Activated CD4-positive, alpha-beta T cell treated with anti-CD3 and anti-CD28 coated beads for 48 hours (primary cell): ENCODE measurements around the gene EVL.
A peak's percentile ranks its signal among the peaks of the same experiment; 100 is the strongest.

Experiments
- DNase-seq: peaks from one replicate; pipeline ENCODE4 v3.0.0-alpha.2; 2020

Gene EVL

DNA sequence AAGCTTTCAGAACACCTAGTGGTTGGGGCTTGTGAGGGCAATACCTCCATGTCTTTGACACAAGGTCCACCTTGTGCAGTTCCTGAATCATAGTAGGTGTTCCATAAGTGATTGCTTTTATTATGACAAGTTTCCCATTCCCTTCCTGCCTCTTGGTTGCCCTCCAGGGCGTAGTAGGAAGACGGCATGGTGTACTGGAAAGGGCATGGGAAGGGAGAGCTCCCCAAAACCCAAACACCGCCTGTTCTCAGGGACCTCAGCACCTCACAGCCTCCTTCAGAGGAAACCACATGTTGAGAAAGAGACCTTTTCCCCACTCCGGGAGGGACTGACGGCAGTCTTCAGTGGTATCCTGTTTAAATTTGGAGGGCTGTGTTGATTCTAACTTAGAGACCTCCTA is 21.1 kb downstream of the EVL start:
- no peak for DNase-seq

DNA sequence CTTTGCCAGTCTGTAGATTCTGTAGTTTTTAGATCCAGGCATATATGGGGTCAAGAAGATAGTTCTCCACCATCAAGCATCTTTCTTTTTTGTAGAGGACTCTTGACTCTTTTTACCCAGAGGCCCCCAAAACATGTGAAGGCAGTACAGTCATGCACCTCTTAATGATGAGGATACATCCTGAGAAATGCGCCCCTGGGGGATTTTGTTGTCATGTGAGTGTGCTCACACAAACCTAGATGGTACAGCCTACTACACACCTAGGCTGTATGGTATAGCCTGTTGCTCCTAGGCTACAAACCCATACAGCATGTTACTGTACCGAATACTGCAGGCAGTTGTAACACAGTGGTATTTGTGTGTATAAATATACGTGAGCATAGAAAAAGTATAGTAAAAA is 23.0 kb downstream of the EVL start:
- no peak for DNase-seq

GRCh38 chr14:100091386-100091785 is 26.2 kb downstream of the EVL start:
- no peak for DNase-seq

- no peak for DNase-seq
Measured at GRCh38 chr14:100092832-100093231, 27.6 kb downstream of the EVL start.

DNA sequence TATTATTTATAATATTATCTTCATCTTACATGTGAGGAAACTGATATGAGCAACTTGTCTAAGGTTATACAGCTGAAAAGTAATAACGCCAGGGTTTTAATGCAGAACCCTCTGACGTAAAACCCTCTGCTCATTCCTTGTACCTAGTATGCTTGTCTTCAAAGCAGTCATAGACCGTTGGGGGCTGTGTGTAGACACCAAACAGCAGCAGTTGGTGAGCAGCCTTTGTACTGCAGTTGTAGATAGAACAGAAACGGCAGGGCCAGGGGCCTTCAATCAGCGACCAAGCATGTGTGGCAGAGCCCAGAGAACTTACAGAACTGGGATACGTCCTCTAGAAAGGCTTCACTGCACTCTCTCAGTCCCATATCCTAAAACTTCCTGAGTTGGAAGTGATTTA is 28.1 kb downstream of the EVL start:
- no peak for DNase-seq

DNA sequence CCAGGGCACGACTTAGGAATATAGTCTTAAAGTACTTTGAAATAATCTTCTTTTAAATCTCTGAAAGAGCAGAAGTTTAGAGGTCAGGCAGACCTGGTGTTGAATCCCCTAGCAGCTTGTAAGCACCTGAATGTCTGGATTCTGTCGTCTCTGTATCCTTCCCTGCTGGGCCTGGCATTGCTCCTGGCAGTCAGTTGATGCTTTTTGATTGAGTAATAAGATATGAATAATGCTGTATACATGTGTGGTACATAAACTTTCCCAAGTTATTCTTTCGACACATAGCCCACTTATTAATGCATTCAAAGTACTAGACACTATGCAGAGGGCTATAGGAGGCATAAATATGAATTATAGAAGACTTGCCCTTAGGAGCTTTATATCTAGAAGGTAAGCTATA is 31.4 kb downstream of the EVL start:
- DNase-seq: no peak

DNA sequence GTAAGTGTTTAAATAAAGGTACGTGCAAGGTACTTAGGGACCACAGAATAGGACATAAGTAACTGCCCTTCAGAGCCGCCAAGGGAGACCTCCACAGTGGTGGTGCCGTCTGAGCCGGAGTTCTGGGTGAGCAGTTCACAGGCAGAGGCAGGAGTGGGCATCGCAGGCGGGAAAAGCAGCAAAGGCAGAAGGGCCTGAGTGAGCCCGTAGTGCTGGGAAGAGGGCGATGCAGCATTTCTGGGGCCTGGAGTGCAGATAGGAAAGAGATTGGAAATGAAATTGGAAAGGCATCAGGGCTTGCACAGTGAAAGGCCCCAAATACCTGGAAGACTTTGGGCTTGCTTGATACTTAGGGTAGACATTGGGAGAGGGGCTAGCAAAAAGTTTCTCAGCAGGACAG is 32.9 kb downstream of the EVL start:
- DNase-seq: no peak

DNA sequence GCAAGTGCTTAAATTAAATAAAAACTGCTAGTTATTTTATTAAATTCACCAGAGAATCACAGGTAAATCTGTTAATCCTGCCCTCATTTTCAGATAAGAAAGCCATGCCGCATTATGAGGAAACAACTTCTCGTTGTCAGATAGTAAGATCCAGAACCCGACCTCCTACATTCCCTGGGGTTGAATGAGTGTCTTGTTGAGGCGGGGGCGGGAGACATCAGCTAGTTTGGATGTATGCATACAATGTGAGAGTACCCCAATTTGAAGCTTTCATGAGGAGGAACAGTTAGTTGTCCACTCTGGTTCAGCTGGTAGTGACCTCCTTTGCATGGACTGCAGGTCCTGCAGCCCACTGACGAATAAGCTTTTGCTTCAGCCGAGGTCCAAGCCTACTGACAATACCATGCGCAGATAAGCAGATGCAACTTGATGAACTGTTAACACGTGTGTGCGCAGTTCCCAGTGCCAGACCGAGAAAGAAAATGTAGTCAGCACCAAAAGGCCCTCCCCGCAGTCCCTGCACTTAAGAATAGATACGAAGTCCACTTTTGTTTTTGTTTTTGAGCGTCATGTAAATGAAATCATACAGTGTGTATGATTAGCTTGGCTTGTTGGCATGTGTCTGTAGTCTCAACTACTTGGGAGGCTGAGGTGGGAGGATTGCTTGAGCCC is 34.9 kb downstream of the EVL start:
- DNase-seq: peak; percentile 51

DNA sequence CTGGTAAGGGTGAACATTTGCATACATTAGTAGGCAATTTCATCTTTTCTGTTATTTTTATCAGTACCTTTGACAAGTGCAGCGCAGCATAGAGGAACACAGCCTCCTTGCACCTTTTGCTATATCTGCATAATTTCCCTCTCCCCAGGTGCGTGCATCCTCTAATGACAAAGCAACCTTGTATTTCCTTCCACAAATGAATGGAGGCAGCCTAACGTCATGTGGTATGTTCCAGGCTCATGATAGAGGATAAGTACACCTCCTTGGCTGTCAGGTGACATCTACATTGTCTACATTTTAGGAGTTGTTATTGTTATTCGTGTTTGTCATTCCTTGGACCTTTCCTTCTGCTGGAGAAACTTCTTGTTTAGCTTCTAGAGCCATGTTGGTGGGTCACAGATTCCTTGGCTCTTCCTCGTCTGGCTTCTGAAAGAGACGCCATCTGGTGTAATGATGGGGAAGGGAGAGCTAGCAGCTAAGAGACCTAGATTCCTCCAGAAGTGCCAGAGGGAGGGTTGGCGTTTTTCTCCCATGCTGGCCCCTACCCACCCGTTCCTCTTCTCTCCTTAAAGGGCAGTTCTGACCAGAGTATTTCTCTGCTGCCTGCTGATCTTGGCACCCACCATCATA is 37.0 kb downstream of the EVL start:
- no peak for DNase-seq

- peak; percentile 61 for DNase-seq
Measured at GRCh38 chr14:100103250-100104005, 38.2 kb downstream of the EVL start.

GRCh38 chr14:100104006-100104352 is 38.8 kb downstream of the EVL start:
- DNase-seq: no peak

- peak; percentile 46 for DNase-seq
Measured at GRCh38 chr14:100104523-100105300, 39.5 kb downstream of the EVL start.

GRCh38 chr14:100105357-100106169 is 40.3 kb downstream of the EVL start:
- no peak for DNase-seq

GRCh38 chr14:100106250-100107112 is 41.3 kb downstream of the EVL start:
- peak; percentile 78 for DNase-seq

DNA sequence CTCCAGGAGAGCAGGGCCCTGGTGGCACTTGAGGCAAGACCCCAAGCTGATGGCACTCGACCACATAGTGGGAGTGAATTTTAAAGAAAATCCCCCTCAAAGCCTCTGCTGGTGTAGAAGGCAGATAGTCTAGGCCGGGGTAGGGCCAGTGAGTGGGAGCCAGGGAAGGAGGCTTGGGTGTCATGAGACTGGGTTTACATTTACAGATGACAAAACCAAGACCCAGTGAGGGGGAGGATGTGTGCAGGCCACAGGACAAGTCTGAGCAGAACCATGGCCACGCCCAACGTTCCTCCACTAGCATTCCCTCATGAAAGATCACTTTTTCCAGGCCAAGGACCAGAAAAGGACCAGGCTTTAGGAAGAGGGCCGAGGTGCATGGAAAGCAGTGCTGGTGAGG is 42.0 kb downstream of the EVL start:
- no peak for DNase-seq

DNA sequence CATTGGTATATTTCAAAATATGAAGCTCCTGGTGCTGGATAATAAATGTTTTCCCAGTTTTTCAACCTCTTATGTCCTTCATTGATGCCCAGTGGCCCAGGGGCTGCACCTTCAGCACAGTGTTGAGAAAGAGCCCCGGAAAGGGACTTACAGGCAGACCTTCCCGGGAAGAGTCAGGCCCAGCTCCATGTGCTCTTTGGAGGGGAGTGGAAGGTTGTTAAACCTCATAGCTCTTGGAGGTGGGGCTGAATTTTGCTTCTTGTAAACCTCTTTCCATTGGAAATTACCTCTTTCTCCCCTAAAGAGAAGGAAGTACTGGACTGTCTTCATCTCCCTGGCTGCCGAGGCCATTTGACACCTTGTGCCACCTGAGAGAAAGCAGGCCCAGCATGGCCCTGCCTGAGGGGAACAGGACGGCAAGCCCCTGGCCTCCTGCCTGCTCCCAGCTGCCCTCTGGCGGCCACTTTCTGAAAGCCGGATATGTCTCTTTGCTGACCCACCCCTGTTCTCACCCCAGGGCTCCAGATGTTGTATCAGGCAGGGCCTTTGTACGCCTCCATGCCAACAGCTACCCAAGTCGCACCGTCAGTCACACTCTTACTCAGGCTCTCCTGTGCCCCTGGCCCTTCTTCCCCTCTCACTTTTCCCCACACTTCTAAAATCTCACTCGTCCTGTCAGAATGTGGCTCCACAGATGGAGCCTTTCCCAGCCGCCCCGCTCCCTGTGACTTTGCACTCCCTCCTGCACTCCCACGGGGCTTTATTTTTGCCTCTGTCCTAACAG is 43.0 kb downstream of the EVL start:
- peak; percentile 94 for DNase-seq

DNA sequence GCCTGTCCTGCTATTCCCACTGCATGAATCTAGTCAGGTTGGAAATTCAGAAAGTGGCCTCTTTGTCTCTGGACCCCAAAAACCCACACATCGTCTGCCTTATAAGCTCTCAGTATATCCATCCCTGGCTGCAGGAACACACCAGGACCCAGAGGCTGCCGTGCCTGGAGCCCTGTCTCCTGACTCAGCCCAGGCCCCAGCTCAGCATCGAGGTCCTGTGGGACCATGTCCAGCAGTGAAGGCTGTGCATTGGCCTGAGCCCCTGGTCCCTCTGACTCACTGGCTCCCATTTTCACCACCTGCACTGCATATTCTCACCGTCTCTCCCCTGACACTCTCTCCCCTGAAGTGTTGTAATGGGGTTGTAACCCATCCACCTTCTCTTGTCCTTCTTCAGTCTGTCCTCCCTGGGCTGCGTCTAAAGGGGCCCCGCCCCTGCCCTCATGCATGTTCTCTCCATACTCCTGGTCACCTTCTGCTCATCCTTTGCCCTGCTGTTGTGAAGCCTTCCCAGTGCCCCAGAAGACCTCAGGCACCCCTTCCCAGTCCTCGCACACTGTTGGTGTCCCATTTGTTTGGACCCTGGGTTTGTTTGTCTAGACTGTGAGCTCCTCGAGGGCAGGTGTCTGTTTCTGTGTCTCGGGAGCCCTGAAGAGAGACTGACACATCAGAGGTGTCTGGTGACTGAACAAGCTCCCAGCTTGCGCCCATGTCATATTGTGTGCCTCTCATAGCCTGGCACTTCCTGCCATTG is 43.8 kb downstream of the EVL start:
- DNase-seq: no peak

GRCh38 chr14:100109594-100109955 is 44.4 kb downstream of the EVL start:
- no peak for DNase-seq

- DNase-seq: no peak
Measured at GRCh38 chr14:100110816-100111215, 45.6 kb downstream of the EVL start.
